Prostate gland (tissue), 2 donors: ENCODE data around the gene PLS3. TPM values are rescaled to one million over a fixed set of nuclear protein-coding genes. Genes with fewer than 3 reads are reported as not detected.
"Not testable (repeated sequence)": the region's sequence is repeated elsewhere in the genome, so short reads cannot be mapped to it uniquely, and the experiment has no call there.

ENCODE experiments used
- DNase-seq: peaks from one replicate; pipeline ENCODE4 v3.0.0-alpha.2; 2019; ENCODE audit warnings: low spot score
- H3K27ac ChIP-seq, 2 donors: fragments of 200-600 bp; sonication (generic); 2 replicates each; pipeline ENCODE4 v1.5.1; 2017 to 2019
- H3K27me3 ChIP-seq: fragments of 200-600 bp; sonication (generic); replicated peaks from 2 replicates; pipeline ENCODE4 v1.5.1; 2019; ENCODE audit not compliant: insufficient read depth
- H3K36me3 ChIP-seq, 2 donors: fragments of 200-600 bp; sonication (generic); 1 replicate in 1 of 2; 2 replicates in 1 of 2; pipeline versions ENCODE4 v1.5.1 to v1.8.1; 2017 to 2019
- H3K4me1 ChIP-seq: fragments of 200-600 bp; sonication (generic); replicated peaks from 2 replicates; pipeline ENCODE4 v1.5.1; 2019
- H3K4me3 ChIP-seq, 2 donors: fragments of 200-600 bp; sonication (generic); 2 replicates each; pipeline ENCODE4 v1.5.1; 2017 to 2019
- H3K9me3 ChIP-seq: fragments of 200-600 bp; sonication (generic); 2 replicates; pipeline ENCODE4 v1.5.1; 2017
- POLR2A ChIP-seq: fragments of 450-650 bp; IDR thresholded peaks from one replicate; pipeline ENCODE4 v1.6.1; 2016; ENCODE audit warnings: antibody characterized with exemption, mild to moderate bottlenecking
- POLR2AphosphoS5 ChIP-seq: sonication (generic); formaldehyde crosslinking; IDR thresholded peaks from one replicate; pipeline ENCODE4 v1.6.1; 2017; ENCODE audit warnings: antibody characterized with exemption
- WGBS: methylation state at CpG from one replicate; pipeline ENCODE4 v1.1.5; 2018; 5-methylcytosine and 5-hydroxymethylcytosine counted together
- intact Hi-C: fragments of 100-400 bp; cut with DNase I; formaldehyde crosslinking; loops from one replicate; pipeline ENCODE4 v1.14.2; 2022
- total RNA-seq, 2 donors: library from RNA; depleted of rRNA; stranded (reverse); fragments of >200 nt; gene quantifications; one replicate each; pipeline ENCODE4 v1.1.0, GENCODE V29; 2016
- TF ChIP-seq, protein P1 (sequence below), 4 experiments: fragments of 200-600 bp in 2 of 4; fragments of 450-650 bp in 2 of 4; sonication (generic) in 2 of 4; IDR thresholded peaks; 1 replicate in 3 of 4; 2 replicates in 1 of 4; pipeline ENCODE4 v1.5.1; 2016 to 2019; ENCODE audit warnings: antibody characterized with exemption in 4 of 4, mild to moderate bottlenecking in 2 of 4, moderate library complexity in 2 of 4

The PLS3 gene
- total RNA-seq, 2 donors from 2014 or later, result 32.1 to 69.3 TPM

DNA sequence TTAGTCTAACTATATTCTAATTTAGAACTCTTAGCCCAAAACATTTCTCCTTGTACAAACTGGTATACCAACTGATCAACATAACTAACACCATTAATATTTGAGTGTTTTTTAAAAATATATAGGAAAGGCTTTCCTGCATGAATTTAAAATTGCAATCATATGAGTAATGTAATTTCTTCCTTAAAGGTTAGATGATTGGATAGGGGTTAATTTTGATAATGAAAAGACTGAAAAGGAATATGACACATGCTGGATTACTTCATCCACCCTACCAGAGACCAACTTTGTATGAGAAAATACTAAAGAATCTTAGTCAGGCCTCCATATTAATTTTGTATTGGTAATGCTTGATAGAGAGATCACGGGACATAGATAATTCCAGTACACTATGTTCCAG, 25.1 kb upstream of the PLS3 start:
- no peak overlapping the region for H3K4me3 ChIP-seq
- H3K4me1 ChIP-seq, result no peaks in the 10 kb centered on the region
- no peaks in the 10 kb centered on the region for H3K9me3 ChIP-seq
- TF ChIP-seq POLR2AphosphoS5, result no peak
- TF ChIP-seq POLR2A, result no peak
- TF ChIP-seq, protein P1, sequence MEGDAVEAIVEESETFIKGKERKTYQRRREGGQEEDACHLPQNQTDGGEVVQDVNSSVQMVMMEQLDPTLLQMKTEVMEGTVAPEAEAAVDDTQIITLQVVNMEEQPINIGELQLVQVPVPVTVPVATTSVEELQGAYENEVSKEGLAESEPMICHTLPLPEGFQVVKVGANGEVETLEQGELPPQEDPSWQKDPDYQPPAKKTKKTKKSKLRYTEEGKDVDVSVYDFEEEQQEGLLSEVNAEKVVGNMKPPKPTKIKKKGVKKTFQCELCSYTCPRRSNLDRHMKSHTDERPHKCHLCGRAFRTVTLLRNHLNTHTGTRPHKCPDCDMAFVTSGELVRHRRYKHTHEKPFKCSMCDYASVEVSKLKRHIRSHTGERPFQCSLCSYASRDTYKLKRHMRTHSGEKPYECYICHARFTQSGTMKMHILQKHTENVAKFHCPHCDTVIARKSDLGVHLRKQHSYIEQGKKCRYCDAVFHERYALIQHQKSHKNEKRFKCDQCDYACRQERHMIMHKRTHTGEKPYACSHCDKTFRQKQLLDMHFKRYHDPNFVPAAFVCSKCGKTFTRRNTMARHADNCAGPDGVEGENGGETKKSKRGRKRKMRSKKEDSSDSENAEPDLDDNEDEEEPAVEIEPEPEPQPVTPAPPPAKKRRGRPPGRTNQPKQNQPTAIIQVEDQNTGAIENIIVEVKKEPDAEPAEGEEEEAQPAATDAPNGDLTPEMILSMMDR (IDR thresholded peaks at IDR 0.05), result no peak
- WGBS, result 86% methylated on average over 1 of the region's 1 CpG
- intact Hi-C loops, result no loop called here
- no peak for DNase-seq
- H3K36me3 ChIP-seq, result no peaks in the 10 kb centered on the region
- no peak overlapping the region for H3K27ac ChIP-seq
- no peaks in the 10 kb centered on the region for H3K27me3 ChIP-seq

DNA sequence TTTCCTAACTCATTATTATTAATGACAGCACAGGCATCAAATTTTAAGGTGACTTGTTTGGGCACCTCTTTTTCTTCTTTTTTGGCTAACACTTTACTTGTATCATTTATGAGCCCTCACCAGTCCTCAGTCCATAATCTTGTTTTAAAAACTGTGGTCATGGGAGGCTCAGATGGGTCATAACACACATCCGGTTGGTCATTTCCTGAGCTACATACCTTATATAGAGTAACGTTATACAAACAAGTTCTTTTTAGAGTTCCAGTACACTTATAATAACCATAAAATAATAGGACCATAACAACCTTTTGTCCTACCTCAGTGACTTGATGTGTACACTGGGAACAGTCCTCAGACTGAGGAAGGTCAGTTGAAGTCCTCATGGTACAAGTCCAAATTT, 21.1 kb upstream of the PLS3 start:
- intact Hi-C loops, result no loop called here
- H3K27me3 ChIP-seq, result no peaks in the 10 kb centered on the region

DNA sequence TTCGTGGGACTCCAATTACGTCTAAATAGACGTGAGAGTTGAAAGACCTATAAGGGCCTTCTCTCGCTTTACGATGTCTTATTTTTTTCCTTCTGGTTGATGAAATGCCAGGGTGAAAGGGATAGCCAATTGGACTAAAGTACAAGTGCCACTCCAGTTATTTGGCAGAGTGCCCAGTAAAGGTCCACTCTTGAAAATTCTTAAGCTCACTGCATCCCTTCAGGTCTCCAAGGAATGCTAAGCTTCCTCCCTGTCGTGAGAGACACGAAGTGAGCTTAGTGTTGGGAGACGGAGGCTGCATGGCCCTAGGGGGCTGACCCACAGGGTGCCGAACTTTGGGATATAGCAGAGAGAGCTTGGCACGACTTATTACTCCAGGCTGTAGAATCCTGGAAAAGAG, 19.9 kb upstream of the PLS3 start:
- H3K4me3 ChIP-seq, DNase-seq, H3K36me3 ChIP-seq, H3K9me3 ChIP-seq, H3K27me3 ChIP-seq, H3K27ac ChIP-seq, H3K4me1 ChIP-seq, intact Hi-C loops: not testable (repeated sequence)
- WGBS, result 79% methylated on average over 9 of the region's 10 CpGs

More for the DNA sequence above, 21.1 kb upstream of the PLS3 start:
- no peaks in the 10 kb centered on the region for H3K36me3 ChIP-seq
- 85% methylated on average over 2 of the region's 2 CpGs for WGBS
- no peak for DNase-seq
- no peak overlapping the region for H3K4me3 ChIP-seq
- no peak overlapping the region for H3K27ac ChIP-seq
- no peaks in the 10 kb centered on the region for H3K4me1 ChIP-seq
- no peak for TF ChIP-seq POLR2AphosphoS5
- no peak for TF ChIP-seq POLR2A
- TF ChIP-seq, protein P1 (IDR thresholded peaks at IDR 0.05), result no peak
- no peaks in the 10 kb centered on the region for H3K9me3 ChIP-seq

DNA sequence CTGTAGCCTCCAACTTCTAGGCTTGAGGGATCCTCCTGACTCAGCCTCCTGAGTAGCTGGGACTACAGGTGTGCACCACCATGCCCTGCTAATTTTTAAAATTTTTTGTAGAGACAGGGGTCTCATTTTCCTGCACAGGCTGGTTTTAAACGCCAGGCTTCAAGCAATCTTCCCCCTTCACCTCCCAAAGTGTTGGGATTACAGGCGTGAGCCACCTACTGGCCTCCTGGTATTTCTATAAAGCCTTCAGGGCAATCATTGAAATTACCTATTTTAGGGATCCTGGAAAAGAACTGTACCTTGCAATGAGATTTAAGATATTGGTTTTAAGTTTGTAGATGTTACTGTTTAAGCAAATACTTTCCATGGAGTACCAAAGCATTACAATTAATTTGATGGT, 13.5 kb upstream of the PLS3 start:
- no peaks in the 10 kb centered on the region for H3K27me3 ChIP-seq
- no peak overlapping the region for H3K27ac ChIP-seq
- H3K36me3 ChIP-seq, result no peaks in the 10 kb centered on the region
- DNase-seq, result no peak
- 66% methylated on average over 2 of the region's 2 CpGs for WGBS
- H3K4me3 ChIP-seq, result no peak overlapping the region
- no peaks in the 10 kb centered on the region for H3K4me1 ChIP-seq
- intact Hi-C loops, result no loop called here
- no peaks in the 10 kb centered on the region for H3K9me3 ChIP-seq
- no peak for TF ChIP-seq POLR2A
- TF ChIP-seq POLR2AphosphoS5, result no peak

- Histone ChIP-seq H3K36me3 (no peaks in the 10 kb centered on the region), H3K4me3 (no peak overlapping the region), H3K4me1 (no peaks in the 10 kb centered on the region), H3K9me3 (no peaks in the 10 kb centered on the region), H3K27me3 (no peaks in the 10 kb centered on the region), H3K27ac (no peak overlapping the region)
- 92% methylated on average over 3 of the region's 3 CpGs for WGBS
- intact Hi-C loops, result no loop called here
- no peak for DNase-seq
- TF ChIP-seq, protein P1 (IDR thresholded peaks at IDR 0.05), result no peak
- TF ChIP-seq POLR2A, result no peak
- TF ChIP-seq POLR2AphosphoS5, result no peak
Measured at GRCh38 chrX:115549008-115549407, 12.0 kb upstream of the PLS3 start.

DNA sequence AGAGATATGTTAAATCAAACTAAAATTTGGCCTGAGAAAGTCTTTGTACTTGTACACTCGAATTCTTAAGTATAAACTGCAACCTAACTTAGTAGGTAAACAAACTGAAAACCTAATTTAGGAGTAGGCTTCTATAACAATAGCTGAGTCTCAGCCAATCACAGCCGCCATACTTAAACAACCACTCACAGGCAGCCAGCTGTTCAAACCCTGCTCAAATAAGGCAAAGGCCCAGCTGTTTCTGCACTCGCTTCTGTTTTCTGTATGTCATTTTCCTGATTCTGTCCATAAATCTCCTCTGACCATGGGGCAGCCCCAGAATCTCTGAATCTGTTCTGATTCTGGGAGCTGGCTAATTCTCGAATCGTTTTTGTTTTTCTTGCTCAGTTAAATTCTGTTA, 7.8 kb upstream of the PLS3 start:
- DNase-seq, result no peak
- no peak overlapping the region for H3K27ac ChIP-seq
- 76% methylated on average over 5 of the region's 5 CpGs for WGBS
- H3K4me1 ChIP-seq, result no peaks in the 10 kb centered on the region
- H3K36me3 ChIP-seq, result no peaks in the 10 kb centered on the region
- no peaks in the 10 kb centered on the region for H3K27me3 ChIP-seq
- TF ChIP-seq, protein P1 (IDR thresholded peaks at IDR 0.05), result no peak
- no peak for TF ChIP-seq POLR2A
- TF ChIP-seq POLR2AphosphoS5, result no peak
- intact Hi-C loops, result no loop called here
- H3K9me3 ChIP-seq, result no peaks in the 10 kb centered on the region
- H3K4me3 ChIP-seq, result no peak overlapping the region
